ENCODE data around the gene LRP1B. TPM values are rescaled to one million over a fixed set of nuclear protein-coding genes. Genes with fewer than 3 reads are reported as not detected.

LRP1B gene
- total and polyA plus RNA-seq, 2 of the 8 experiments (the other 6 are each of a cell fraction or from before 2014, with no cell fraction given), result 0.03 TPM; not detected in 1

DNA sequence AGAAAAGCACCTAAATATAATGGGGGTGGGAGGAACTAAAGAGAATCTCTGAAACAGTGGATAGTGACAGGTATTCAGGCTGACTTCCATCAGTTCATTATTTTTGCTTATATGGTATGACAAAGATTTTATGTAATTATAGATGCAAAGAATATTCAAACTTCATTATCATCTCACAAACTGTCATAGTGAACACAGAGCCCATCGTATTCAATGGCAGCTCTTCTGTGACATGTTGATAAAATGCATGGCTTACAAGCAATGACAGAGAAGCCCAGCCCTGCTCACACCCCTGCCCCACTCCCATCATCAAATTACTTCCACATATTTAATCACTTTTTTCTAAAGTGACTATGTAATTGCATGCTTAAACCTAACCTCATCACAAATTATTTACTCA lies 904.3 kb downstream of the LRP1B start (continued):
- TF ChIP-seq RNF2 (IDR thresholded peaks at IDR 0.05; ENCODE audit: borderline replicate concordance, low read depth, low read length, missing control alignments, poor library complexity, severe bottlenecking) (no peak), CEBPB (IDR thresholded peaks at IDR 0.05; ENCODE audit: low read depth, low read length) (no peak), TBP (IDR thresholded peaks at IDR 0.05; ENCODE audit: low read depth, low read length) (no peak)

Measured in H1 (cell line).